IMR-90 (cell line): ENCODE results near the gene EVL. TPM values are rescaled to one million over a fixed set of nuclear protein-coding genes. Genes with fewer than 3 reads are reported as not detected.

Experiments
- ATAC-seq: fragments of 200-7000 bp; cut with Tn5 transposase; 2 replicates; pipeline ENCODE4 v1.9.1; 2020; ENCODE audit warnings: low read depth, mild to moderate bottlenecking, moderate library complexity
- BruUV-seq: library from RNA; stranded (reverse); fragments of 400-500 nt; replicated peaks from 2 replicates; lab custom pipeline; 2021; lab: Mats Ljungman, UMichigan
- CTCF ChIA-PET: fragments of 300-600 bp; formaldehyde crosslinking; extraction: SDS; loops from one replicate; lab custom pipeline; 2021; ENCODE audit warnings: antibody characterized with exemption; lab: Yijun Ruan, JAX
- POLR2A ChIA-PET: fragments of 300-600 bp; sonication (Branson Sonifier 250); formaldehyde crosslinking; loops from one replicate; lab custom pipeline; 2022; ENCODE audit warnings: antibody characterized with exemption; ENCODE audit not compliant: unreplicated experiment; lab: Charles Lee
- DNase-seq: peaks from one replicate; pipeline ENCODE4 v3.0.0; 2013
- H2AFZ ChIP-seq: replicated peaks from 2 replicates; pipeline ENCODE3; 2013; ENCODE audit warnings: low read length, mild to moderate bottlenecking; ENCODE audit not compliant: poor library complexity
- H2AK5ac ChIP-seq: 2 replicates; pipeline ENCODE4 v1.6.1; 2013; ENCODE audit warnings: low read depth, low read length, inconsistent platforms
- H2AK9ac ChIP-seq: replicated peaks from 2 replicates; pipeline ENCODE3; 2013; ENCODE audit warnings: mild to moderate bottlenecking, low read depth, low read length, moderate library complexity; ENCODE audit not compliant: poor library complexity
- H2BK120ac ChIP-seq: 2 replicates; pipeline ENCODE4 v1.6.1; 2013; ENCODE audit warnings: low read depth, low read length, inconsistent platforms
- H2BK15ac ChIP-seq: 3 replicates; pipeline ENCODE4 v1.6.1; 2013; ENCODE audit warnings: low read depth, low read length, inconsistent platforms
- H2BK20ac ChIP-seq: 2 replicates; pipeline ENCODE4 v1.6.1; 2013; ENCODE audit warnings: low read depth, mild to moderate bottlenecking, inconsistent platforms, low read length, moderate library complexity
- H2BK5ac ChIP-seq: 2 replicates; pipeline ENCODE4 v1.6.1; 2013; ENCODE audit warnings: mild to moderate bottlenecking, low read depth, low read length, inconsistent platforms; ENCODE audit not compliant: poor library complexity, severe bottlenecking
- H3K14ac ChIP-seq: replicated peaks from 2 replicates; pipeline ENCODE4 v1.6.1; 2013; ENCODE audit warnings: low read depth, low read length, inconsistent platforms
- H3K18ac ChIP-seq: 2 replicates; pipeline ENCODE4 v1.6.1; 2013; ENCODE audit warnings: low read depth, low read length, control low read depth
- H3K23ac ChIP-seq: 2 replicates; pipeline ENCODE4 v1.6.1; 2013; ENCODE audit warnings: low read depth, low read length, inconsistent platforms
- H3K27ac ChIP-seq: 2 replicates; pipeline ENCODE4 v1.5.1; 2013; ENCODE audit warnings: mild to moderate bottlenecking, control low read depth, low read length; ENCODE audit not compliant: insufficient read depth
- H3K27me3 ChIP-seq: 2 replicates; pipeline ENCODE4 v1.6.1; 2013; ENCODE audit warnings: low read length; ENCODE audit not compliant: control insufficient read depth, insufficient read depth
- H3K36me3 ChIP-seq: 2 replicates; pipeline ENCODE4 v1.6.1; 2013; ENCODE audit warnings: low read length, mixed read lengths; ENCODE audit not compliant: control insufficient read depth, insufficient read depth
- H3K4ac ChIP-seq: 2 replicates; pipeline ENCODE4 v1.6.1; 2013; ENCODE audit warnings: low read depth, low read length, inconsistent platforms
- H3K4me1 ChIP-seq: 2 replicates; pipeline ENCODE4 v1.6.1; 2013; ENCODE audit warnings: low read length, mixed read lengths; ENCODE audit not compliant: control insufficient read depth, insufficient read depth
- H3K4me2 ChIP-seq: 2 replicates; pipeline ENCODE4 v1.6.1; 2013; ENCODE audit warnings: low read depth, mild to moderate bottlenecking, control low read depth, low read length, moderate library complexity
- H3K4me3 ChIP-seq: 2 replicates; pipeline ENCODE4 v1.5.1; 2013; ENCODE audit warnings: low read depth, mild to moderate bottlenecking, control low read depth, low read length, moderate library complexity; ENCODE audit not compliant: insufficient read depth
- H3K56ac ChIP-seq: 2 replicates; pipeline ENCODE4 v1.6.1; 2013; ENCODE audit warnings: low read length, inconsistent platforms; ENCODE audit not compliant: insufficient read depth; ENCODE audit errors: extremely low read depth
- H3K79me1 ChIP-seq, 2 experiments: 2 replicates each; pipeline ENCODE4 v1.6.1; 2013; ENCODE audit warnings: low read length in 2 of 2, inconsistent platforms in 1 of 2, low read depth in 1 of 2
- H3K9ac ChIP-seq: 2 replicates; pipeline ENCODE4 v1.6.1; 2013; ENCODE audit warnings: low read depth, low read length, control low read depth
- H3K9me1 ChIP-seq: 2 replicates; pipeline ENCODE4 v1.6.1; 2013; ENCODE audit warnings: low read length, inconsistent platforms; ENCODE audit not compliant: insufficient read depth
- H3K9me3 ChIP-seq: 2 replicates; pipeline ENCODE4 v1.6.1; 2013; ENCODE audit warnings: low read length; ENCODE audit not compliant: control insufficient read depth, insufficient read depth
- H4K20me1 ChIP-seq: 2 replicates; pipeline ENCODE4 v1.6.1; 2013; ENCODE audit warnings: low read length, inconsistent platforms; ENCODE audit not compliant: insufficient read depth
- H4K5ac ChIP-seq: 2 replicates; pipeline ENCODE4 v1.6.1; 2013; ENCODE audit warnings: mild to moderate bottlenecking, low read depth, low read length, control low read depth
- H4K8ac ChIP-seq, 2 experiments: 2 replicates each; pipeline ENCODE4 v1.6.1; 2013; ENCODE audit warnings: low read depth in 2 of 2, low read length in 2 of 2, control low read depth in 1 of 2, inconsistent platforms in 1 of 2
- H4K91ac ChIP-seq: 2 replicates; pipeline ENCODE4 v1.6.1; 2013; ENCODE audit warnings: low read depth, low read length, inconsistent platforms; ENCODE audit not compliant: insufficient read depth
- BHLHE40 ChIP-seq: fragments of 150-350 bp; IDR thresholded peaks from 2 replicates; pipeline ENCODE4 v1.6.1; 2016; ENCODE audit warnings: mild to moderate bottlenecking, low read depth, low read length
- CEBPB ChIP-seq: IDR thresholded peaks from 2 replicates; pipeline ENCODE4 v1.6.1; 2012; ENCODE audit warnings: low read depth, low read length, improper control_type of control experiment
- CHD1 ChIP-seq: IDR thresholded peaks from 2 replicates; pipeline ENCODE4 v1.6.1; 2012; ENCODE audit warnings: low read depth, low read length, improper control_type of control experiment
- FOS ChIP-seq: fragments of 150-350 bp; IDR thresholded peaks from 2 replicates; pipeline ENCODE4 v1.6.1; 2016; ENCODE audit warnings: low read depth, low read length
- MAFK ChIP-seq: IDR thresholded peaks from 2 replicates; pipeline ENCODE4 v1.6.1; 2012; ENCODE audit warnings: low read depth, low read length, improper control_type of control experiment
- MAZ ChIP-seq: IDR thresholded peaks from 2 replicates; pipeline ENCODE4 v1.6.1; 2012; ENCODE audit warnings: low read depth, mild to moderate bottlenecking, low read length, improper control_type of control experiment, moderate library complexity, borderline replicate concordance
- MXI1 ChIP-seq: IDR thresholded peaks from 2 replicates; pipeline ENCODE4 v1.6.1; 2012; ENCODE audit warnings: low read depth, mild to moderate bottlenecking, low read length, moderate library complexity, borderline replicate concordance
- NFE2L2 ChIP-seq: fragments of 150-350 bp; IDR thresholded peaks from 2 replicates; pipeline ENCODE4 v1.6.1; 2016; ENCODE audit warnings: low read depth, mild to moderate bottlenecking, low read length
- POLR2A ChIP-seq: IDR thresholded peaks from 2 replicates; pipeline ENCODE4 v1.6.1; 2012; ENCODE audit warnings: mild to moderate bottlenecking, low read depth, low read length
- RAD21 ChIP-seq: IDR thresholded peaks from 2 replicates; pipeline ENCODE4 v1.6.1; 2012; ENCODE audit warnings: low read length, improper control_type of control experiment
- RCOR1 ChIP-seq: IDR thresholded peaks from 2 replicates; pipeline ENCODE4 v1.6.1; 2012; ENCODE audit warnings: mild to moderate bottlenecking, low read length, improper control_type of control experiment; ENCODE audit not compliant: insufficient replicate concordance
- RFX5 ChIP-seq: IDR thresholded peaks from 2 replicates; pipeline ENCODE4 v1.8.0; 2012; ENCODE audit warnings: low read depth, mild to moderate bottlenecking, low read length, moderate library complexity
- WGBS, 2 experiments: methylation state at CpG; one replicate each; pipeline versions ENCODE4 v1.1.5 to v1.1.7; 2013; ENCODE audit warnings: missing lambda C conversion rate in 2 of 2; ENCODE audit not compliant: insufficient read length in 1 of 2; ENCODE audit errors: extremely low coverage in 2 of 2; 5-methylcytosine and 5-hydroxymethylcytosine counted together
- dilution Hi-C: fragments of 300-500 bp; cut with HindIII; formaldehyde crosslinking; loops from one replicate; pipeline ENCODE4 v1.14.3; 2018; ENCODE audit warnings: low sequenced_read_pairs; ENCODE audit not compliant: unreplicated experiment
- in situ Hi-C: fragments of 300-500 bp; cut with MboI; formaldehyde crosslinking; loops from 3 replicates; pipeline ENCODE4 v1.14.3; 2019; ENCODE audit warnings: low sequenced_read_pairs, inconsistent platforms, mixed read lengths
- intact Hi-C: fragments of 100-400 bp; cut with micrococcal nuclease; formaldehyde crosslinking; loops from 2 replicates; pipeline ENCODE4 v1.10.0; 2022
- polyA plus RNA-seq, 3 experiments: library from polyadenylated mRNA; depleted of rRNA; stranded (reverse); fragments of >200 nt; gene quantifications; 2 replicates each; pipeline ENCODE4 v1.2.3, GENCODE V29; 2012; ENCODE audit warnings: low replicate concordance in 1 of 3
- total RNA-seq: library from RNA; depleted of rRNA; stranded (reverse); fragments of >200 nt; gene quantifications from 2 replicates; pipeline ENCODE4 v1.2.3, GENCODE V29; 2012
- TF ChIP-seq, protein P1 (sequence below): fragments of 150-350 bp; IDR thresholded peaks from 2 replicates; pipeline ENCODE4 v1.6.1; 2017; ENCODE audit warnings: mild to moderate bottlenecking, antibody characterized with exemption, low read length, low read depth
- TF ChIP-seq, protein P2 (sequence below): fragments of 150-350 bp; IDR thresholded peaks from 2 replicates; pipeline ENCODE4 v1.6.1; 2016; ENCODE audit warnings: low read depth, mild to moderate bottlenecking, low read length, moderate library complexity, borderline replicate concordance

The EVL gene
- total and polyA plus RNA-seq, 2 of the 4 experiments (the other 2 are of a cell fraction): 7.2 to 36.5 TPM

DNA sequence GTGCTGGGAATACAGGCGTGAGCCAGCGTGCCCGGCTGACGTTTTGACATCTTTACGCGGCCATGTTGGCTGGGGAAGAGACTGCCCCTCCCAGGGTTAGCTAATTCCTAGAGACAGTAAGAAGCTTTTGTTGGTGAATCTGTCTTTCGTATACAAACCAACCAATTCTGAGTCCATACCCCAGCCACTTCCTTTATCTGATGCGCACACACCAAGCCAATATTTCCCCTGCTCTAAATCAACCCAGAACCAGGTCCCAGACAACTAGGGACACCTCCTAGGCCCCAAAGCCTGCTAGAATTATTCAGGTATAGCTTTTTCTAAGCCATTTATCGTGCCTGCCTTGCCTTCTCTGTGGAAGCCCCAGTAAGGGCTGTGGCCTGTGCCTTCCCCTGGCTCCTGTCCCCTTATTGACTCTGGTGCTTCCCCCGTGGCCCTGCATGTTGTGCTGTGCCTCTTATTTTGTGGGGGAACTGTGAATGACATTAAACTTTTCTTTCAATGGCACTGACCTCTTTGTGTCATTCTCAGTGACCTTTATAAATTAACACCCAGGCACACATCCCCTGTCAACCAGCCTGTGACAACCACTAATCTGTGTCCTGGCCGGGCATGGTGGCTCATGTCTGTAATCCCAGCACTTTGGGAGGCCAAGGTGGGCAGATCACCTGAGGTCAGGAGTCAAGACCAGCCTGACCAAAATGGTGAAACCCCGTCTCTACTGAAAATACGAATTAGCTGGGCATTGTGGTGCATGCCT, 10.7 kb upstream of the EVL start (continued):
- TF ChIP-seq MAZ: no peak

- BruUV-seq: no TSS peak
- no peak overlapping the region for H3K9ac ChIP-seq
- TF ChIP-seq FOS (no peak), BHLHE40 (no peak), NFE2L2 (no peak), RFX5 (no peak), CHD1 (no peak), POLR2A (no peak), MAZ (no peak), RAD21 (no peak), CEBPB (no peak), MXI1 (no peak), MAFK (no peak), RCOR1 (no peak)
- TF ChIP-seq, protein P1, sequence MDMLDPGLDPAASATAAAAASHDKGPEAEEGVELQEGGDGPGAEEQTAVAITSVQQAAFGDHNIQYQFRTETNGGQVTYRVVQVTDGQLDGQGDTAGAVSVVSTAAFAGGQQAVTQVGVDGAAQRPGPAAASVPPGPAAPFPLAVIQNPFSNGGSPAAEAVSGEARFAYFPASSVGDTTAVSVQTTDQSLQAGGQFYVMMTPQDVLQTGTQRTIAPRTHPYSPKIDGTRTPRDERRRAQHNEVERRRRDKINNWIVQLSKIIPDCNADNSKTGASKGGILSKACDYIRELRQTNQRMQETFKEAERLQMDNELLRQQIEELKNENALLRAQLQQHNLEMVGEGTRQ: no peak
- TF ChIP-seq, protein P2, sequence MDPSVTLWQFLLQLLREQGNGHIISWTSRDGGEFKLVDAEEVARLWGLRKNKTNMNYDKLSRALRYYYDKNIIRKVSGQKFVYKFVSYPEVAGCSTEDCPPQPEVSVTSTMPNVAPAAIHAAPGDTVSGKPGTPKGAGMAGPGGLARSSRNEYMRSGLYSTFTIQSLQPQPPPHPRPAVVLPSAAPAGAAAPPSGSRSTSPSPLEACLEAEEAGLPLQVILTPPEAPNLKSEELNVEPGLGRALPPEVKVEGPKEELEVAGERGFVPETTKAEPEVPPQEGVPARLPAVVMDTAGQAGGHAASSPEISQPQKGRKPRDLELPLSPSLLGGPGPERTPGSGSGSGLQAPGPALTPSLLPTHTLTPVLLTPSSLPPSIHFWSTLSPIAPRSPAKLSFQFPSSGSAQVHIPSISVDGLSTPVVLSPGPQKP: no peak
- no CpG with 5 or more reads among the region's 3 CpGs for WGBS, 2 experiments
- DNase-seq (no peak), ATAC-seq (no peak)
- dilution Hi-C loops (no loop called here), intact Hi-C loops (loop anchor here (5.0 kb wide), 1 partner anchor 41 kb away; no protein-coding TSS in a partner anchor), in situ Hi-C loops (no loop called here)
- H2BK120ac ChIP-seq: no peak overlapping the region
- H4K91ac ChIP-seq: no peak overlapping the region
- H3K9me1 ChIP-seq: no peaks in the 10 kb centered on the region
- no peak overlapping the region for H3K4ac ChIP-seq
- H3K14ac ChIP-seq: no peak overlapping the region
- no peak overlapping the region for H3K4me3 ChIP-seq
- no peak overlapping the region for H2BK20ac ChIP-seq
- no peak overlapping the region for H3K4me2 ChIP-seq
- no peaks in the 10 kb centered on the region for H3K9me3 ChIP-seq
- H4K20me1 ChIP-seq: no peaks in the 10 kb centered on the region
- H2AK9ac ChIP-seq: no peak overlapping the region
- no peaks in the 10 kb centered on the region for H3K27me3 ChIP-seq
- no peaks in the 10 kb centered on the region for H3K36me3 ChIP-seq
- no peak overlapping the region for H4K5ac ChIP-seq
- no peak overlapping the region for H3K27ac ChIP-seq
- H2AFZ ChIP-seq: no peak overlapping the region
- no peak overlapping the region for H4K8ac ChIP-seq
- H2AK5ac ChIP-seq: no peak overlapping the region
- no peak overlapping the region for H3K18ac ChIP-seq
- no peak overlapping the region for H2BK5ac ChIP-seq
- H3K4me1 ChIP-seq: peaks cover 6% of the 10 kb centered on the region
- POLR2A ChIA-PET: no interaction called here
- no peak overlapping the region for H3K56ac ChIP-seq
- H3K79me1 ChIP-seq: peaks cover 2 to 11% of the 10 kb centered on the region in 2 experiments; a peak in 2 of 4 replicates
- no peak overlapping the region for H2BK15ac ChIP-seq
- no peak overlapping the region for H3K23ac ChIP-seq
- CTCF ChIA-PET: no interaction called here
Observed at GRCh38 chr14:100056431-100056830, 8.8 kb upstream of the EVL start.
